Fibroblast of pulmonary artery (primary cell): ENCODE results near the gene FCRL6.

Source experiments
- DNase-seq: peaks from one replicate; pipeline ENCODE4 v3.0.0-alpha.2; 2010; ENCODE audit warnings: low read depth
- H3K4me3 ChIP-seq: replicated peaks from 2 replicates; pipeline ENCODE4 v1.5.1; 2011; ENCODE audit warnings: low read depth, mild to moderate bottlenecking, control low read depth, low read length, moderate library complexity
- TF ChIP-seq, protein P1 (sequence below): IDR thresholded peaks from 2 replicates; pipeline ENCODE4 v1.5.1; 2011; ENCODE audit warnings: mild to moderate bottlenecking, control low read depth, low read length, inconsistent platforms; ENCODE audit errors: missing control alignments

Gene FCRL6

DNA sequence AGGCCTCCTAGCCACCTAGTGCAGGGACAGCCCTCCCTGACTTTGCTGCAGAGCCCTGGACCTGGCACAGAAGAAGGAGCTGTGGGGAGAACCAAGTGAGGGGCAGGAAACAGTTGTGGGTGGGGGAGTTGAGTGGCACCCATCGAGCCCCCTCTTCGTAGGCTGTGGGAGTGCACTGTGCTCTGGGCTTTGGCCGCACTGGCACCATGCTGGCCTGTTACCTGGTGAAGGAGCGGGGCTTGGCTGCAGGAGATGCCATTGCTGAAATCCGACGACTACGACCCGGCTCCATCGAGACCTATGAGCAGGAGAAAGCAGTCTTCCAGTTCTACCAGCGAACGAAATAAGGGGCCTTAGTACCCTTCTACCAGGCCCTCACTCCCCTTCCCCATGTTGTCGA, 20.2 kb upstream of the FCRL6 start:
- TF ChIP-seq, protein P1, sequence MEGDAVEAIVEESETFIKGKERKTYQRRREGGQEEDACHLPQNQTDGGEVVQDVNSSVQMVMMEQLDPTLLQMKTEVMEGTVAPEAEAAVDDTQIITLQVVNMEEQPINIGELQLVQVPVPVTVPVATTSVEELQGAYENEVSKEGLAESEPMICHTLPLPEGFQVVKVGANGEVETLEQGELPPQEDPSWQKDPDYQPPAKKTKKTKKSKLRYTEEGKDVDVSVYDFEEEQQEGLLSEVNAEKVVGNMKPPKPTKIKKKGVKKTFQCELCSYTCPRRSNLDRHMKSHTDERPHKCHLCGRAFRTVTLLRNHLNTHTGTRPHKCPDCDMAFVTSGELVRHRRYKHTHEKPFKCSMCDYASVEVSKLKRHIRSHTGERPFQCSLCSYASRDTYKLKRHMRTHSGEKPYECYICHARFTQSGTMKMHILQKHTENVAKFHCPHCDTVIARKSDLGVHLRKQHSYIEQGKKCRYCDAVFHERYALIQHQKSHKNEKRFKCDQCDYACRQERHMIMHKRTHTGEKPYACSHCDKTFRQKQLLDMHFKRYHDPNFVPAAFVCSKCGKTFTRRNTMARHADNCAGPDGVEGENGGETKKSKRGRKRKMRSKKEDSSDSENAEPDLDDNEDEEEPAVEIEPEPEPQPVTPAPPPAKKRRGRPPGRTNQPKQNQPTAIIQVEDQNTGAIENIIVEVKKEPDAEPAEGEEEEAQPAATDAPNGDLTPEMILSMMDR, result no peak
- peak overlapping the region; percentile 71 for H3K4me3 ChIP-seq
- no peak for DNase-seq

GRCh38 chr1:159783724-159784123, 18.4 kb upstream of the FCRL6 start:
- DNase-seq, result no peak
- H3K4me3 ChIP-seq, result no peak overlapping the region
- TF ChIP-seq, protein P1, result no peak

GRCh38 chr1:159786465-159786864, 15.7 kb upstream of the FCRL6 start:
- no peak overlapping the region for H3K4me3 ChIP-seq
- no peak for DNase-seq
- TF ChIP-seq, protein P1, result no peak

DNA sequence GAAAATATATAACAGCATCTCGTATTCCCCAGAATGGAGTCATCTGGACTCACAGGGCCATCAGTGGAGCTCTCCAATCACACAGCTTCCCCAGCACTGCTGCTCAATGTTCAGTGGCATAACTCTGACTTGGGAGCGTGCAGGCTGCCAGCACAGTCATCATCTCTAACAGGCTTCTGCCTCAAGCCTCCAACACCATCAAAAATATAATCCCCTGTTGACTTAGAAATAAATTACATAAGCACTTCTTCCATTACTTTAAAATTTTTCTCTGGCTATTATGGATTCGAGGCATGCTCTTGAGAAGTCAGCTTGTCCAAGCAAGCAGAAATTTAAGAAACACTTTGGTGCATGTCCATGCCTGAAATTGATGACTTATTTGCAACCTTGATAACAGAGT, 15.2 kb upstream of the FCRL6 start:
- H3K4me3 ChIP-seq, result no peak overlapping the region
- TF ChIP-seq, protein P1, result no peak
- DNase-seq, result peak; percentile 37

DNA sequence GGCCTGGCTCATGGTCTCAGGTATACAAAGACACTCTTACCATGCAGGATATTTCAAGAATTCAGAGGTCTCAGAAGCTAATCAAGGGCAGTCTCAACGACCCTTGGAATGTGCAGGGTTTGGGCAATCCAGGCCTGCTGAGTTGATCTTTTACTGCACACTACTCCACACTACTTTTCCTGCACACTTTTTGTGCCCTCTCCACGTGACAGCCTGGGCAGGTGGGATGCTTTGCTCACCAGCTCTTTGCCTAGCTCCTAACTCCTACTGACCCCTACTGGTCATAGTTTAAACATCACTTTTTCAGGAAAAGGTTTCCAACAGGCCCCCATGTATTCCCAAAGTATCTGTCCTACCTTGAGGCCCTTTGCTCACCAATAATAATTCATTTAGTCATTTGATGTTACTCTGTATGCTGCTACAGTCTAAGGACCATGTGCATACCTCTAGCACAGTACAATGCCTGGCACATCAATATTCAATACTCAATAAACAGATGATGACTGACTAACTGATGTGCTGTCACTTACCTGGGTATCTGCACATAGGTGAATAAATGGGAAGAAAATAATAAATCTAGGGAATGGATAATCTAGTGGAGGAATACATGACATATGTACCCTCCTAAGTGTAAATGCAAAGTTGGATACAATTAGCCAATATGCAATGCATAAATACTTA, 11.8 kb upstream of the FCRL6 start:
- peak; percentile 50 for DNase-seq
- TF ChIP-seq, protein P1, result peak; percentile 64
- no peak overlapping the region for H3K4me3 ChIP-seq

DNA sequence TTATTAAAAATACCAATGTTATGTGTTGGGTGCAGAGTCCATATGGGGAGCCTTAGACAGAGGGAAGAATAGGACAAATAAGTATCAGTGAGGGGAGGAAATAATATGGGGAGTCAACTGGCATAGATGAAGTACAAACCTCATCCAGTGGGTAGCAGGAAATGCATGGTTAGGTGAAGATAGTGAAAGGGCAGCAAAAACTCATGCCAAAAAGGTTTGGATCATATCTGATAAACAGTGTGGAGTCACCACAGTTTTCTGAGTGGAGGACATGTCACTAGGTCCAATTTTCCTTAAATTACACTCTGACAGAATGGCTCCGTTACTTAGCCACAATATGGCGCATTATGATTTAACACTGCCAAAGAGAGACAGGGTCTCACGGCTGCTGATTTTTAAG, 11.1 kb upstream of the FCRL6 start:
- TF ChIP-seq, protein P1, result no peak
- no peak for DNase-seq
- no peak overlapping the region for H3K4me3 ChIP-seq

GRCh38 chr1:159791461-159791860, 10.7 kb upstream of the FCRL6 start:
- H3K4me3 ChIP-seq, result no peak overlapping the region
- no peak for DNase-seq
- TF ChIP-seq, protein P1, result no peak
